Erythroblast (primary cell): ENCODE results near the gene GAP43.

Experiments
- GATA1 ChIP-seq: IDR thresholded peaks from 2 replicates; pipeline ENCODE4 v1.6.1; 2011; ENCODE audit warnings: low read depth, mild to moderate bottlenecking, control low read depth, low read length, moderate library complexity
- POLR2A ChIP-seq: IDR thresholded peaks from 2 replicates; pipeline ENCODE4 v1.6.1; 2011; ENCODE audit warnings: mild to moderate bottlenecking, low read length

GRCh38 chr3:115611630-115612029 is 11.7 kb upstream of the GAP43 start:
- no peak for TF ChIP-seq POLR2A
- TF ChIP-seq GATA1, result no peak
